T-helper 1 cell treated with Interleukin-12 subunit alpha and Interleukin-12 subunit beta and Interleukin-4 antibody, amounts not matched to agents 30 μg/mL and 1 μg/mL, for 36 hours (primary cell): Measurements from ENCODE around the gene COL4A3.

ENCODE experiments used
- H3K27ac Mint-ChIP-seq: one replicate; pipeline ENCODE4 v1.8.0; 2021; ENCODE audit warnings: mild to moderate bottlenecking, mixed read lengths
- H3K27me3 Mint-ChIP-seq: one replicate; pipeline ENCODE4 v1.8.0; 2021; ENCODE audit warnings: low read depth, mixed read lengths
- H3K36me3 Mint-ChIP-seq: one replicate; pipeline ENCODE4 v1.8.0; 2021; ENCODE audit warnings: low read depth, mixed read lengths
- H3K4me1 Mint-ChIP-seq: one replicate; pipeline ENCODE4 v1.8.0; 2021; ENCODE audit warnings: low read depth, mixed read lengths
- H3K4me3 Mint-ChIP-seq: one replicate; pipeline ENCODE4 v1.8.0; 2021; ENCODE audit warnings: mild to moderate bottlenecking, moderate library complexity, mixed read lengths
- H3K9me3 Mint-ChIP-seq: one replicate; pipeline ENCODE4 v1.8.0; 2021; ENCODE audit warnings: mixed read lengths

COL4A3 gene

DNA sequence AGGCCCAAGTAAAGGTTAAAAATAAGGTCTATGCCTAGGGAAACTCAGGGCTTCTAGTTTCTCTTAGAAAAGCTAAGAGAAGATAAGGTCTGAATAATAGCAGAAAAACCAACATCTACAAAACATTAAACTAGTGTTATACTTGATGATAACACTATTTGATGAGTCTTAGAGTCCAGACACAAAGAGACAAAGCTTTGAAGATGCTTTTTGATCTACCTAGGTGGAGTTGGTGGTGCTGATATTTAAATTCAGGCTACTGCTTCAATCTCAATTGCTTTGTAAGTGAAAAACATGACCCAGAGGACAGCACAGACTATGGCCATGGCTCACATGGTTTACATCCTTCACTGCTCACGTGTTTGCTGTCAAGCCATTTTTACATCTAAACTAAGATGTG, 148.9 kb downstream of the COL4A3 start:
- peaks cover 11% of the 10 kb centered on the region for H3K9me3 Mint-ChIP-seq
- H3K27me3 Mint-ChIP-seq = no peaks in the 10 kb centered on the region
- no peak overlapping the region for H3K4me3 Mint-ChIP-seq
- no peak overlapping the region for H3K27ac Mint-ChIP-seq
- no peaks in the 10 kb centered on the region for H3K4me1 Mint-ChIP-seq
- H3K36me3 Mint-ChIP-seq = no peaks in the 10 kb centered on the region

DNA sequence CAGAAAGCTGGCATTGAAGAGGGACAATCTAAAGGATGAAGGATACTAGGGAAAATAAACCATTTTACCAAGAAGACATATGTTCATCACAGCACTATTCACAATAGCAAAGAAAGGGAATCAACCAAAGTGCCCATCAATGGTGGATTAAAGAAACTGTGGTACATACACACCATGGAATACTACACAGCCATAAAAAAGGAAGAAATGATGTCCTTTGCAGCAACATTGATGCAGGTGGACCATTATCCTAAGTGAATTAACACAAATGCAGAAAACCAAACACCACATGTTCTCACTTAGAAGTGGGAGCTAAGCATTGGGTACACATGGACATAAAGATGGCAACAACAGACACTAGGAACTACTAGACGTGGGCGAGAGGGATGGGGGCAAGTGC, 153.4 kb downstream of the COL4A3 start:
- Mint-ChIP-seq H3K27me3 (peaks cover 8% of the 10 kb centered on the region), H3K27ac (no peak overlapping the region), H3K4me1 (no peaks in the 10 kb centered on the region), H3K9me3 (peaks cover 19% of the 10 kb centered on the region), H3K4me3 (no peak overlapping the region), H3K36me3 (no peaks in the 10 kb centered on the region)

DNA sequence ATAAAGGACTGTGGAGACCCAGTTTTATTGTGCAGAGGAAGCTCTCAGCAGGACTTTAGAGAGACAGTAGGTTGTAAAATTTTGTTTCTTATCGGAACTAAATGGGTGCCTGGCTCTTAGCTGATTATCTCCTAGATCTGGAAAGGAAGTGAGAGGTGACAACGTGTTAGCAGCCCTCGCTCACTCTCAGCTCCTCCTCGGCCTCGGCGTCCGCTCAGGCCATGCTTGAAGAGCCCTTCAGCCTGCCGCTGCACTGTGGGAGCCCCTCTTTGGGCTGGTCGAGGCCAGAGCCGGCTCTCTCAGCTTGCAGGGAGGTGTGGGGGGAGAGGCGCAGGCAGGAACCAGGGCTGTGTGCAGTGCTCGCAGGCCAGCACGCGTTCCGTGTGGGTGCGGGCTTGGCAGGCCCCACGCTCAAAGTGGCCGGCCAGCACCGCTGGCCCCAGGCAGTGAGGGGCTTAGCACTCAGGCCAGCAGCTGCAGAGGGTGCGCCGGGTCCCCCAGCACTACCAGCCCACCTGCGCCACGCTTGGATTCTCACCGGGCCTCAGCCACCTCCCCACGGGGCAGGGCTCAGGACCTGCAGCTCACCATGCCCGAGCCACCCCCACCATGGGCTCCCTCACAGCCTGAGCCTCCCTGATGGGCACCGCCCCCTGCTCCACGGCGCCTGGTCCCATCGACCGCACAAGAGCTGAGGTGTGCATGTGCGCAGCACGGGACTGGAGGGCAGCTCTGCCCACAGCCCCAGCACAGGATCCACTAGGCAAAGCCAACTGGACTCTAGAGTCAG, 156.1 kb downstream of the COL4A3 start:
- peaks cover 10% of the 10 kb centered on the region for H3K4me1 Mint-ChIP-seq
- no peak overlapping the region for H3K27ac Mint-ChIP-seq
- peaks cover 13% of the 10 kb centered on the region for H3K27me3 Mint-ChIP-seq
- H3K36me3 Mint-ChIP-seq = no peaks in the 10 kb centered on the region
- no peak overlapping the region for H3K4me3 Mint-ChIP-seq
- H3K9me3 Mint-ChIP-seq = peaks cover 22% of the 10 kb centered on the region

GRCh38 chr2:227322530-227323205, 158.2 kb downstream of the COL4A3 start:
- no peak overlapping the region for H3K27ac Mint-ChIP-seq
- H3K27me3 Mint-ChIP-seq = peaks cover 13% of the 10 kb centered on the region
- no peak overlapping the region for H3K4me3 Mint-ChIP-seq
- peaks cover 25% of the 10 kb centered on the region for H3K4me1 Mint-ChIP-seq
- no peaks in the 10 kb centered on the region for H3K36me3 Mint-ChIP-seq
- peaks cover 14% of the 10 kb centered on the region for H3K9me3 Mint-ChIP-seq

DNA sequence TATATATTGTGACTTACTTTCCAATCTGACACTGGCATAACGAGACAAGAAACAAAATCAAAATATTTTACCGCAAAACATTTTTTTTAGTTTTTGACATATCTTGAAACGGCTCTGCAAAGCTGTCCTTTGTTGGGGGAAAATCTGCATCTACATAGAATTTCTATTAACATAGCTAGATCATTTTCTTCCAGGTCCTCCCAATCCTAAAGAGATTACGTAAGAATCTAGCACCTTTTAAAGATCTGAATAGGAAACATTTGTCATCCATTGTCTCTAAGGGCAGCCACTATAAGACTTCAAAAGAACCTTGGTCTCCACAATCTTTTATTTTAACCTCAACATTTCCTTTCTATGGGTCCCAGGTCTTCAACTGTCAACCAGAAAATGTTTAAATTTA, 159.4 kb downstream of the COL4A3 start:
- no peak overlapping the region for H3K4me3 Mint-ChIP-seq

DNA sequence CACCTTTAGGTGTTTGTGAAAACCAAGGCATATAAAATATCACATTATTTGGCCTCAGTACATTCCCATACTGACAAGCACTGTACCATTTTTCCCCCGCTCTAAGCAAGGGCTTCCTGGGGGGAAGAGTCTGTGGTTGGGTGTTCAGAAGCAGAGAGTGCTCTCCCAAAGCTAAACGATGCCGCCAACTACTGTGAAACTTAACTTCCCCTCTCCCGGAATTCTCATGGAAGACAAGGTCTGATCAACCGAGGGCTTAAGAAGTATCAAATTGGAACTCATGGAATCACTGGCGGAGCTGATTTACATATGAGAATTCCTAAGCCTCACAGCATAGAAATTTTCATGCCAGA, 160.2 kb downstream of the COL4A3 start:
- peaks cover 11% of the 10 kb centered on the region for H3K27me3 Mint-ChIP-seq
- peak overlapping the region; percentile 75 for H3K27ac Mint-ChIP-seq
- H3K4me3 Mint-ChIP-seq = peak overlapping the region; percentile 91
- H3K9me3 Mint-ChIP-seq = peaks cover 11% of the 10 kb centered on the region
- H3K4me1 Mint-ChIP-seq = peaks cover 28% of the 10 kb centered on the region
- H3K36me3 Mint-ChIP-seq = peaks cover 6% of the 10 kb centered on the region

More for the DNA sequence above, 159.4 kb downstream of the COL4A3 start:
- no peak overlapping the region for H3K27ac Mint-ChIP-seq
- peaks cover 13% of the 10 kb centered on the region for H3K27me3 Mint-ChIP-seq
- H3K9me3 Mint-ChIP-seq = peaks cover 11% of the 10 kb centered on the region
- H3K4me1 Mint-ChIP-seq = peaks cover 28% of the 10 kb centered on the region
- peaks cover 4% of the 10 kb centered on the region for H3K36me3 Mint-ChIP-seq

DNA sequence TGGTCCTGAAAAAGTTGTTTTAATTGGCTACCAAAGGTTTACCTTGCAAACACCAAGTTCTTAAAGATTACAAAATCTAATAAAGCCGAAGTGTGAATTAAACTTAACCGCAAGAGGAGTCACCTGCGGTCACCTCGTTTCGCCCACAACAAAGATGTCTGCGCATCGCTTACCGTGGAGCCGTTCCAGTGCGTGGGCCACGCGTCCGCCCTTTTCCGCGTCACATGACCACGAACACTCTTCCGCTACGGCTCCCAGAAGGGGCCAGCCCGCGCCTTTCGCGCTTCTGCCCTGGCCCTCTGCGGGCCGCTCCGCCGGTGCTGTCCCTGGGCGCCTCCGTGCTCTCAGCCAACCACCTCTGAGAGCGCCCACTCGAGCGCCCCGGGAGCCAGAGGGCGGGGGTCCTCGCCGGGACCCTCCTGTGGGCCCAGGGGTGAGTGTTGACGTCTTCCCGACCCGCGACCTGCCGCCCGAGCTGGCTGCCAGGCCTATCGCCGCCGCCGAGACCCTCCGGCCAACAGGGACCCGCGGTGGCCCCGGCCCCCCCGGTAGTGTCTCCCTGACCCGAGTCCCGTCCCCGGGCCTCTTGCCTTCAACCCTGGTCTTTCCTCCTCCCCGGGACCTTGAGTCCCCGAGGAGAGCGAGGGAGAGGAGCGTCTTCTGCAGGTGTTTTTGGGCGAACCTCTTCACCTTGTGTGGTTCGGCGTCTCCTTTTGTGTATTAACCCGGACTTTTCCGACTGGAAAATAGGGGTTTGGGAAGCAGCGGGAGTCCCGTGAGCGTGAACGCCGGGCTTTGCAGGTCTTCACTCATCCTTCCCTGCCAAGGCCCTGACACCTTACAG, 160.8 kb downstream of the COL4A3 start, which contains the start of gene MFF:
Gene MFF (plus strand): TSS at position 257 of the 844 bp plus-strand sequence. CDS start 5,415 bp downstream, outside the sequence.
- H3K27me3 Mint-ChIP-seq = peaks cover 9% of the 10 kb centered on the region
- H3K36me3 Mint-ChIP-seq = peaks cover 7% of the 10 kb centered on the region
- H3K4me3 Mint-ChIP-seq = peak within 1 kb of the TSS; percentile 91
- H3K27ac Mint-ChIP-seq = peak within 1 kb of the TSS; percentile 89
- peaks cover 11% of the 10 kb centered on the region for H3K9me3 Mint-ChIP-seq
- peaks cover 28% of the 10 kb centered on the region for H3K4me1 Mint-ChIP-seq

- peaks cover 9% of the 10 kb centered on the region for H3K27me3 Mint-ChIP-seq
- peak overlapping the region; percentile 89 for H3K27ac Mint-ChIP-seq
- peaks cover 11% of the 10 kb centered on the region for H3K9me3 Mint-ChIP-seq
- peak overlapping the region; percentile 91 for H3K4me3 Mint-ChIP-seq
- peaks cover 28% of the 10 kb centered on the region for H3K4me1 Mint-ChIP-seq
- peaks cover 11% of the 10 kb centered on the region for H3K36me3 Mint-ChIP-seq
These were observed 161.4 kb downstream of the COL4A3 start for GRCh38 chr2:227325839-227326195.

DNA sequence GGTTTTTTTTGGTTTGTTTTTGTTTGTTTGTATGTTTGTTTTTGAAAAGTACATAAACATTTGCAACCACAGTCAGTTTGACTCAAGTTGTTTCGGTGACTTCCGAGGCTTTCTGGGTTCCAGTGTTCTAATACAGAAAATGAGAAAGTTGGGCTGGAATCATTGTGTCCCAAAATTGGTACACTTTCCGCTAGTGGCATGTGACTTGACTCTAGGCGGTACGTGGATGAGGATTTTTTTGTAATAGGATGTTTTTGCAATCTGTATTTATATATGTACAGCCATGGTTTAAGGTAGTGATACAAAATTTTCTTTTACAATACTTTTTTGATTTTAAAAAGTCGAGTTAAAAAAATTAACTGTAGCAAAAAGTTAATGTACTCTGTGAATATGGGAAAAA, 162.4 kb downstream of the COL4A3 start:
- peaks cover 9% of the 10 kb centered on the region for H3K27me3 Mint-ChIP-seq
- H3K4me1 Mint-ChIP-seq = peaks cover 28% of the 10 kb centered on the region

GRCh38 chr2:227335713-227336112, 171.3 kb downstream of the COL4A3 start:
- no peak overlapping the region for H3K4me3 Mint-ChIP-seq

More for the DNA sequence above, 162.4 kb downstream of the COL4A3 start:
- H3K27ac Mint-ChIP-seq = no peak overlapping the region
- H3K9me3 Mint-ChIP-seq = peaks cover 11% of the 10 kb centered on the region
- H3K4me3 Mint-ChIP-seq = peak overlapping the region; percentile 91
- peaks cover 17% of the 10 kb centered on the region for H3K36me3 Mint-ChIP-seq

GRCh38 chr2:227337442-227337841, 173.0 kb downstream of the COL4A3 start:
- H3K9me3 Mint-ChIP-seq = no peaks in the 10 kb centered on the region
- no peak overlapping the region for H3K27ac Mint-ChIP-seq
- H3K27me3 Mint-ChIP-seq = no peaks in the 10 kb centered on the region
- peaks cover 14% of the 10 kb centered on the region for H3K4me1 Mint-ChIP-seq
- peaks cover 39% of the 10 kb centered on the region for H3K36me3 Mint-ChIP-seq
- H3K4me3 Mint-ChIP-seq = no peak overlapping the region

More at GRCh38 chr2:227335713-227336112, 171.3 kb downstream of the COL4A3 start:
- no peaks in the 10 kb centered on the region for H3K9me3 Mint-ChIP-seq
- H3K27ac Mint-ChIP-seq = no peak overlapping the region
- peaks cover 16% of the 10 kb centered on the region for H3K4me1 Mint-ChIP-seq
- H3K27me3 Mint-ChIP-seq = no peaks in the 10 kb centered on the region
- peaks cover 48% of the 10 kb centered on the region for H3K36me3 Mint-ChIP-seq

DNA sequence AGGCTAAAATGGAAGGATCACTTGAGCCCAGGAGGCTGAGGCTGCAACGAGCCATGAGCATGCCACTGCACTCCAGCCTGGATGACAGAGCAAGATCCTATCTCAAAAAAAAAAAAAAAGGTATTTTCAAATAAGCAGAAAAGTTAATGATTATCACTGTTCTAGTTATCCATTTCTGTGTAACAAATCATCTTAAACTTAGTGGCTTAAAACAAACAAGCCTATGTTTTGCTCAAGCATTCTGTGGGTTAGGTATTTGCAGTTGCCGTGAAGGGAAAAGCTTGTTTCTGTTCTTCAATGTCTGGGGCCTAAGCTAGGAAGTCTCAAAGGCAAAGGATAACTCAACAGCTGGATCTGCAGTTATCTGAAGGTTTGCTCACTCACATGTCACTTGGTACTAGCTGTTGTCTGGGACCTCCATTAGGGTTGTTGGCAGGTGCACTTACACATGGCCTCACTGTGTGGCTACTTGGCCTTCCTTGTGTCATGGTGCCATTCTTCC, 174.7 kb downstream of the COL4A3 start:
- Mint-ChIP-seq H3K27me3 (no peaks in the 10 kb centered on the region), H3K9me3 (no peaks in the 10 kb centered on the region), H3K36me3 (peaks cover 32% of the 10 kb centered on the region), H3K4me1 (peaks cover 14% of the 10 kb centered on the region), H3K27ac (no peak overlapping the region), H3K4me3 (no peak overlapping the region)

- Mint-ChIP-seq H3K27me3 (no peaks in the 10 kb centered on the region), H3K4me1 (peaks cover 10% of the 10 kb centered on the region), H3K9me3 (no peaks in the 10 kb centered on the region), H3K36me3 (peaks cover 25% of the 10 kb centered on the region), H3K27ac (no peak overlapping the region), H3K4me3 (no peak overlapping the region)
These were observed 175.7 kb downstream of the COL4A3 start for GRCh38 chr2:227340106-227340505.

- Mint-ChIP-seq H3K9me3 (no peaks in the 10 kb centered on the region), H3K4me1 (peaks cover 3% of the 10 kb centered on the region), H3K36me3 (peaks cover 18% of the 10 kb centered on the region), H3K4me3 (no peak overlapping the region), H3K27ac (no peak overlapping the region), H3K27me3 (no peaks in the 10 kb centered on the region)
These were observed 177.1 kb downstream of the COL4A3 start for GRCh38 chr2:227341553-227341952.
